Natural killer cell (primary cell): ENCODE measurements around the gene VDAC2. TPM values are rescaled to one million over a fixed set of nuclear protein-coding genes. Genes with fewer than 3 reads are reported as not detected.

Experiments used
- ATAC-seq, 3 donors: fragments of 150-1000 bp in 2 of 3; fragments of 200-7000 bp in 1 of 3; cut with Tn5 transposase; 1 replicate in 1 of 3; 2 replicates in 2 of 3; pipeline ENCODE4 v1.10.0; 2021; ENCODE audit warnings: mild to moderate bottlenecking in 2 of 3, moderate library complexity in 2 of 3
- DNase-seq, 2 donors: peaks; one replicate each; pipeline versions ENCODE4 v3.0.0 to v3.0.0-alpha.2; 2013 to 2021; ENCODE audit warnings: mixed read lengths in 1 of 2
- H3K27ac ChIP-seq: one replicate; pipeline ENCODE4 v1.5.1; 2013; ENCODE audit warnings: mild to moderate bottlenecking, low read length
- H3K27me3 ChIP-seq: one replicate; pipeline ENCODE4 v1.6.1; 2013; ENCODE audit warnings: low read length; ENCODE audit not compliant: control insufficient read depth, insufficient read depth
- H3K36me3 ChIP-seq: one replicate; pipeline ENCODE4 v1.6.1; 2013; ENCODE audit warnings: low read length; ENCODE audit not compliant: control insufficient read depth, insufficient read depth
- H3K4me1 ChIP-seq: one replicate; pipeline ENCODE4 v1.6.1; 2013; ENCODE audit warnings: low read length; ENCODE audit not compliant: control insufficient read depth, insufficient read depth
- H3K4me3 ChIP-seq: one replicate; pipeline ENCODE4 v1.5.1; 2013; ENCODE audit warnings: low read length
- H3K9me3 ChIP-seq: one replicate; pipeline ENCODE4 v1.6.1; 2013; ENCODE audit warnings: low read length; ENCODE audit not compliant: control insufficient read depth, insufficient read depth
- H3K27ac Mint-ChIP-seq, 2 donors: one replicate each; pipeline ENCODE4 v1.8.0; 2022; ENCODE audit warnings: mild to moderate bottlenecking in 2 of 2, mixed read lengths in 2 of 2, moderate library complexity in 1 of 2
- H3K27me3 Mint-ChIP-seq, 2 donors: one replicate each; pipeline ENCODE4 v1.8.0; 2022; ENCODE audit warnings: low read depth in 2 of 2, mixed read lengths in 2 of 2
- H3K36me3 Mint-ChIP-seq: one replicate; pipeline ENCODE4 v1.8.0; 2022; ENCODE audit warnings: mixed read lengths
- H3K4me1 Mint-ChIP-seq, 2 donors: one replicate each; pipeline ENCODE4 v1.8.0; 2022; ENCODE audit warnings: mixed read lengths in 2 of 2
- H3K4me3 Mint-ChIP-seq: one replicate; pipeline ENCODE4 v1.8.0; 2022; ENCODE audit warnings: mild to moderate bottlenecking, moderate library complexity, mixed read lengths
- H3K9me3 Mint-ChIP-seq, 2 donors: one replicate each; pipeline ENCODE4 v1.8.0; 2022; ENCODE audit warnings: mixed read lengths in 2 of 2
- CTCF ChIP-seq: fragments of 200-600 bp; IDR thresholded peaks from one replicate; pipeline ENCODE4 v1.8.0; 2022; ENCODE audit warnings: antibody characterized with exemption
- WGBS: methylation state at CpG from one replicate; pipeline ENCODE4 v1.1.7; 2013; ENCODE audit warnings: missing lambda C conversion rate; ENCODE audit not compliant: insufficient coverage; 5-methylcytosine and 5-hydroxymethylcytosine counted together
- intact Hi-C: fragments of 100-400 bp; cut with micrococcal nuclease; formaldehyde crosslinking; loops from one replicate; pipeline ENCODE4 v1.14.2; 2022
- total RNA-seq, 4 donors: library from RNA; stranded (reverse); fragments of 120-200 nt in 1 of 4; gene quantifications; one replicate each; pipeline versions ENCODE4 v1.2.3 to v1.2.4, GENCODE V29; 2013 to 2022

VDAC2 gene
- total RNA-seq, 3 donors from 2014 or later (not counting 1 experiment from before 2014, with no cell fraction given) = 110 to 124 (median 117) TPM

DNA sequence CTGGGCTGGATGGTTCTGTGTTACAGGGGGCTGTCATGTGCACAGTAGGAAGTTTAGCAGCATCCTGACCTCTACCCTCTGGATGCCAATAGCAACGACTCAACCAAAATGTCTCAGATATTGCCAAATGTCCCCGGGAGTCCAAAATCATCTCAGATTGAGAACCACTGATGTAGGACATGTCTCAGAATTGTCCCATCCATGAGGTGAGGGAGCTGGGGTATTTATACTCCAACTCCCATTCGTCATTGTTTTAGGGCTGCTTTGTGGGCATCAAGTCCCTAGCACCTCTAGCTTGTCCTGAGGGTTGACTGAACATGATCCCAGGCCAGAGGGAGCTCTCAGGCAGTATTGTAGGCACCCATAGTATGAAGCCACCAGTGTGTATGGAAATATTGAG is 50.4 kb downstream of the VDAC2 start:
- no peaks in the 10 kb centered on the region for H3K9me3 Mint-ChIP-seq
- WGBS = 62% methylated on average over 3 of the region's 3 CpGs
- H3K36me3 ChIP-seq = no peaks in the 10 kb centered on the region
- no peak overlapping the region for H3K4me3 Mint-ChIP-seq
- H3K9me3 ChIP-seq = no peaks in the 10 kb centered on the region
- no peak overlapping the region for H3K27ac Mint-ChIP-seq
- no peaks in the 10 kb centered on the region for H3K36me3 Mint-ChIP-seq
- intact Hi-C loops = no loop called here
- H3K27me3 ChIP-seq = no peaks in the 10 kb centered on the region
- no peak overlapping the region for H3K4me3 ChIP-seq
- DNase-seq = no peak
- no peak for ATAC-seq
- no peaks in the 10 kb centered on the region for H3K4me1 Mint-ChIP-seq
- H3K27me3 Mint-ChIP-seq = no peaks in the 10 kb centered on the region
- TF ChIP-seq CTCF = no peak
- no peak overlapping the region for H3K27ac ChIP-seq
- H3K4me1 ChIP-seq = no peaks in the 10 kb centered on the region

DNA sequence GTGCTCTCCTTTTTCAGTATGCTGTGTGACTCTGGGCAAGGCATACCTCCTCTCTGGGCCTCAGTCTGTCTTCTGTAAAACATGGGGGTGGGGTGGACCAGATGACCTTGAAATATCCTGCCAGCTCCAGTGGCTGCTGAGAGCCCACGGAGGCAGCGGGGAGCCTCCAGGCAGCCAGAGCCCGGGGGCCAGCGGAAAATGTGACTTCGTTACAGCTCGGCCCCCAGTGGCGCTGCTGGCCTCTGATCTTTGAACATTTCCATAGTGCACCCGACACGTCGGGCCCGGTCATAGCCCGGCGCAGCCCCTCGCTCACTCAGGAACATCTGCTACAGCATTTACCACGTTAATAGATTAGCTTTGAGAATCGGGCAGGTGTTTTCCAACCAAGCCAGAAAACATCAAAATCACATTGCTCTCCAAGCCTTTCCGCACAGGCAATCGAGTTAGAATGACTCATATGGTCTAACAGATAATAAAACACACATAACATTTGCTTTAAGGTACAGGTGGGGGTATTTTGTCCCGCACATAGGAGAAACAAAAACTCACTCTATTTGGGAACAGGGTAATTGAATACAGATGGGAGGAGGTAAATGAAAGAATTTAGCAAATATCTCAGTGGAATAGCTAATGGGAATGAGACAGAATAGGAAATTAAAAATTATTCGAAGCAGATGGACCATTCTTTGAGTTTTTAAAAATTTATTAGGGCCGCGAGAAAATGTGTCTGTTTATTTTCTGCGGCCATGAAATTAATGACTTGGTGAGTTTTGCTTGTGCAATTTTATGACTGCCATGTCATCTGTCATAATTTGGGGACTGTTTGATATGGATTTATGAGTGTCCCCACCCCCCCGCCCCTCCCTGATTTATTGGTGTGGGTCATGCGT is 51.5 kb downstream of the VDAC2 start:
- 94% methylated on average over 22 of the region's 25 CpGs for WGBS
- Mint-ChIP-seq H3K9me3 (no peaks in the 10 kb centered on the region), H3K27me3 (peaks cover 0 to 3% of the 10 kb centered on the region in 2 donors), H3K36me3 (no peaks in the 10 kb centered on the region), H3K4me3 (no peak overlapping the region), H3K27ac (no peak overlapping the region), H3K4me1 (no peaks in the 10 kb centered on the region)
- Histone ChIP-seq H3K4me3 (no peak overlapping the region), H3K9me3 (no peaks in the 10 kb centered on the region), H3K27me3 (no peaks in the 10 kb centered on the region), H3K4me1 (no peaks in the 10 kb centered on the region), H3K27ac (no peak overlapping the region), H3K36me3 (no peaks in the 10 kb centered on the region)
- no peak for ATAC-seq
- no peak for DNase-seq
- intact Hi-C loops = no loop called here
- TF ChIP-seq CTCF = no peak

- DNase-seq (no peak), ATAC-seq (no peak)
- Mint-ChIP-seq H3K27ac (no peak overlapping the region), H3K36me3 (no peaks in the 10 kb centered on the region), H3K9me3 (no peaks in the 10 kb centered on the region), H3K4me1 (no peaks in the 10 kb centered on the region), H3K4me3 (no peak overlapping the region), H3K27me3 (peaks cover 0 to 3% of the 10 kb centered on the region in 2 donors)
- no peaks in the 10 kb centered on the region for H3K9me3 ChIP-seq
- intact Hi-C loops = no loop called here
- no peaks in the 10 kb centered on the region for H3K4me1 ChIP-seq
- H3K27me3 ChIP-seq = no peaks in the 10 kb centered on the region
- H3K4me3 ChIP-seq = no peak overlapping the region
- H3K27ac ChIP-seq = no peak overlapping the region
- TF ChIP-seq CTCF = no peak
- 86% methylated on average over 1 of the region's 1 CpG for WGBS
- H3K36me3 ChIP-seq = no peaks in the 10 kb centered on the region
These were observed 53.2 kb downstream of the VDAC2 start for GRCh38 chr10:75263806-75264205.

DNA sequence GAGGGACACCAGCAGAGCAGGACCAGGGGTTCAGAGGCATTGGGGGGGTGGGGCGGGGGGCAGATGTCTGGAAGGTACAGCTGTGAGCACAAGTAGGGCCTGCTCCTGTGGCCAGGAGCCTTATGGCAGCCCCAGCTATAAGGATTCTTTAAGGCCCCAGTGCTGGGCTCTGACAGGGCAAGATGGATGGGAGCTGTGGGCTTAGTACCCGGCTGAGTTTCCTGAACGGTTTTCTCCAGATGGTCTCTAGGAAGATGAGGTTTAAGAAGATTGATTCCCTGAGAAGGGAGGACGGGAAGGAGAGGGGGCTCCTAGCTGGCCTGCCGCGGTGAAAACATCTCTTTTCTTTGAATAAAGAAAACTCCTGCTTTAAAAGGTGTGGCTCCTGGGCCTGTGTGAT is 55.3 kb downstream of the VDAC2 start:
- Mint-ChIP-seq H3K27ac (no peak overlapping the region), H3K4me1 (no peaks in the 10 kb centered on the region), H3K36me3 (no peaks in the 10 kb centered on the region), H3K4me3 (no peak overlapping the region), H3K27me3 (peaks cover 0 to 3% of the 10 kb centered on the region in 2 donors), H3K9me3 (no peaks in the 10 kb centered on the region)
- ATAC-seq (no peak), DNase-seq (no peak)
- no peaks in the 10 kb centered on the region for H3K9me3 ChIP-seq
- no peak overlapping the region for H3K4me3 ChIP-seq
- intact Hi-C loops = no loop called here
- WGBS = 31% methylated on average over 6 of the region's 6 CpGs
- H3K36me3 ChIP-seq = no peaks in the 10 kb centered on the region
- H3K27me3 ChIP-seq = no peaks in the 10 kb centered on the region
- H3K27ac ChIP-seq = no peak overlapping the region
- TF ChIP-seq CTCF = no peak
- no peaks in the 10 kb centered on the region for H3K4me1 ChIP-seq
